Loucy (cell line): ENCODE data around the gene KNDC1.

Source experiments
- EZH2phosphoT487 ChIP-seq: fragments of 200-600 bp; IDR thresholded peaks from 2 replicates; pipeline ENCODE4 v1.6.1; 2018; ENCODE audit warnings: antibody characterized with exemption, mild to moderate bottlenecking, moderate library complexity, borderline replicate concordance
- TF ChIP-seq, protein P1 (sequence below): fragments of 200-600 bp; sonication (generic); conservative IDR thresholded peaks from 2 replicates; pipeline ENCODE4 v1.5.1; 2014; ENCODE audit warnings: mild to moderate bottlenecking, antibody characterized with exemption, low read length

DNA sequence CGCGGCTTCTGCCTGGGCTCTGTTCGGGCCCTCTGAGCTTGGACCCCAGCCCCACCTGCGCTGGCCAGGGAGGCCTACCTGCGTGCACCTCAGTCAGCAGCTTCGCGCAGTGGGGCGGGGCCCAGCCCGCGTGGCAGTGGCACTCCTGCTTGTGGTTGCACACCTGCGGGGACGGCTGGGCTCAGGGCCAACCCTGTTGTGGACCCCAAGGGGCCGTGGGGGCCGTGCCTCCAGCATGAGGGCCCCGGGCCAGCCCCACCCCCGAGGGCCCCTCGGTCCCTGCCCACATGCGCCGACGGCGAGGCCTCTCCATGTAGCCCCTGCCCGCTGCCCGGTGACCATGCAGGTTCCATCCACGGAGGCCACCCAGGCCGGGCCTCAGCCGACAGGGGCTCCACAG is 109.3 kb downstream of the KNDC1 start:
- TF ChIP-seq, protein P1, sequence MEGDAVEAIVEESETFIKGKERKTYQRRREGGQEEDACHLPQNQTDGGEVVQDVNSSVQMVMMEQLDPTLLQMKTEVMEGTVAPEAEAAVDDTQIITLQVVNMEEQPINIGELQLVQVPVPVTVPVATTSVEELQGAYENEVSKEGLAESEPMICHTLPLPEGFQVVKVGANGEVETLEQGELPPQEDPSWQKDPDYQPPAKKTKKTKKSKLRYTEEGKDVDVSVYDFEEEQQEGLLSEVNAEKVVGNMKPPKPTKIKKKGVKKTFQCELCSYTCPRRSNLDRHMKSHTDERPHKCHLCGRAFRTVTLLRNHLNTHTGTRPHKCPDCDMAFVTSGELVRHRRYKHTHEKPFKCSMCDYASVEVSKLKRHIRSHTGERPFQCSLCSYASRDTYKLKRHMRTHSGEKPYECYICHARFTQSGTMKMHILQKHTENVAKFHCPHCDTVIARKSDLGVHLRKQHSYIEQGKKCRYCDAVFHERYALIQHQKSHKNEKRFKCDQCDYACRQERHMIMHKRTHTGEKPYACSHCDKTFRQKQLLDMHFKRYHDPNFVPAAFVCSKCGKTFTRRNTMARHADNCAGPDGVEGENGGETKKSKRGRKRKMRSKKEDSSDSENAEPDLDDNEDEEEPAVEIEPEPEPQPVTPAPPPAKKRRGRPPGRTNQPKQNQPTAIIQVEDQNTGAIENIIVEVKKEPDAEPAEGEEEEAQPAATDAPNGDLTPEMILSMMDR, result no peak
- TF ChIP-seq EZH2phosphoT487, result no peak
